ENCODE results near the gene C20orf96. TPM values are rescaled to one million over a fixed set of nuclear protein-coding genes. Genes with fewer than 3 reads are reported as not detected.
"Not testable (repeated sequence)": the region's sequence is repeated elsewhere in the genome, so short reads cannot be mapped to it uniquely, and the experiment has no call there.

Gene C20orf96
- total RNA-seq, 1 donor from 2014 or later: 8.8 TPM

DNA sequence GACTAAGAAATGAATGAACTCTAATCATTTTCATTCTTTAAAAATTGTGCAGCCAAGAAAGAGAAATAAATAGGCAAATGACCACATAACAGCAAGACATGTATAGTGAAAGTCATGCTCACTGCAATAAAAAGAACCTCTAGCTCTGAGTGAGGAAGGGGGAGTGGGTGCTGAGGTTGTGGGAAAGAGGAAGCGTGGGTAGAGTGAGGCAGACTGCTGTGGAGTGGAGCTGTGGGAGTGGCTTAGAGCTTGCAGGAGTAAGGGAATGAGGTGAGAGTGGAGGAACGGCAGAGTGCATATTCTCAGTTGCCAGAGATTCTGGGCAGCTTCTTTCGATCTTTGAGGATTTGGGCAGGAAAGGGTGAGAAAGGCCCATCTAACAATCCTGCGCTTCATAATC is 53.1 kb downstream of the C20orf96 start:
- Histone ChIP-seq H3K36me3 (no peaks in the 10 kb centered on the region), H3K9me3 (no peaks in the 10 kb centered on the region), H3K4me3 (peak overlapping the region; percentile 29), H3K27me3 (no peaks in the 10 kb centered on the region), H3K27ac (peak overlapping the region; percentile 42), H3K4me1 (peaks cover 9% of the 10 kb centered on the region)
- intact Hi-C loops (cut with DNase I): no loop called here
- ATAC-seq (peak; percentile 99), DNase-seq (peak; percentile 65)
- TF ChIP-seq, protein P1, sequence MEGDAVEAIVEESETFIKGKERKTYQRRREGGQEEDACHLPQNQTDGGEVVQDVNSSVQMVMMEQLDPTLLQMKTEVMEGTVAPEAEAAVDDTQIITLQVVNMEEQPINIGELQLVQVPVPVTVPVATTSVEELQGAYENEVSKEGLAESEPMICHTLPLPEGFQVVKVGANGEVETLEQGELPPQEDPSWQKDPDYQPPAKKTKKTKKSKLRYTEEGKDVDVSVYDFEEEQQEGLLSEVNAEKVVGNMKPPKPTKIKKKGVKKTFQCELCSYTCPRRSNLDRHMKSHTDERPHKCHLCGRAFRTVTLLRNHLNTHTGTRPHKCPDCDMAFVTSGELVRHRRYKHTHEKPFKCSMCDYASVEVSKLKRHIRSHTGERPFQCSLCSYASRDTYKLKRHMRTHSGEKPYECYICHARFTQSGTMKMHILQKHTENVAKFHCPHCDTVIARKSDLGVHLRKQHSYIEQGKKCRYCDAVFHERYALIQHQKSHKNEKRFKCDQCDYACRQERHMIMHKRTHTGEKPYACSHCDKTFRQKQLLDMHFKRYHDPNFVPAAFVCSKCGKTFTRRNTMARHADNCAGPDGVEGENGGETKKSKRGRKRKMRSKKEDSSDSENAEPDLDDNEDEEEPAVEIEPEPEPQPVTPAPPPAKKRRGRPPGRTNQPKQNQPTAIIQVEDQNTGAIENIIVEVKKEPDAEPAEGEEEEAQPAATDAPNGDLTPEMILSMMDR (IDR thresholded peaks at IDR 0.05): no peak

GRCh38 chr20:235891-236290 is 54.7 kb downstream of the C20orf96 start:
- Histone ChIP-seq H3K4me3 (no peak overlapping the region), H3K27me3 (no peaks in the 10 kb centered on the region), H3K27ac (no peak overlapping the region), H3K36me3 (no peaks in the 10 kb centered on the region), H3K4me1 (peaks cover 9% of the 10 kb centered on the region), H3K9me3 (no peaks in the 10 kb centered on the region)
- no peak for DNase-seq
- peak; percentile 77 for ATAC-seq
- TF ChIP-seq, protein P1 (IDR thresholded peaks at IDR 0.05): peak; percentile 18
- intact Hi-C loops (cut with DNase I): no loop called here

GRCh38 chr20:227439-228105 is 63.0 kb downstream of the C20orf96 start:
- DNase-seq (no peak), ATAC-seq (no peak)
- Histone ChIP-seq H3K36me3 (no peaks in the 10 kb centered on the region), H3K27ac (no peak overlapping the region), H3K4me3 (no peak overlapping the region), H3K9me3 (no peaks in the 10 kb centered on the region), H3K27me3 (no peaks in the 10 kb centered on the region), H3K4me1 (no peaks in the 10 kb centered on the region)
- intact Hi-C loops (cut with DNase I): no loop called here
- TF ChIP-seq, protein P1 (IDR thresholded peaks at IDR 0.05): no peak

GRCh38 chr20:226958-227357 is 63.6 kb downstream of the C20orf96 start, which contains the start of gene DEFB129:
TSS of gene DEFB129 (plus strand) at chr20:227258. CDS start at chr20:227289, 31 bp downstream.
- Histone ChIP-seq H3K4me3 (no peak within 1 kb of the TSS), H3K27me3 (peaks cover 5% of the 10 kb centered on the region), H3K36me3 (no peaks in the 10 kb centered on the region), H3K4me1 (no peaks in the 10 kb centered on the region), H3K9me3 (no peaks in the 10 kb centered on the region), H3K27ac (no peak within 1 kb of the TSS)
- ATAC-seq (no peak), DNase-seq (no peak)
- TF ChIP-seq, protein P1 (IDR thresholded peaks at IDR 0.05): no peak
- intact Hi-C loops (cut with DNase I): no loop called here

DNA sequence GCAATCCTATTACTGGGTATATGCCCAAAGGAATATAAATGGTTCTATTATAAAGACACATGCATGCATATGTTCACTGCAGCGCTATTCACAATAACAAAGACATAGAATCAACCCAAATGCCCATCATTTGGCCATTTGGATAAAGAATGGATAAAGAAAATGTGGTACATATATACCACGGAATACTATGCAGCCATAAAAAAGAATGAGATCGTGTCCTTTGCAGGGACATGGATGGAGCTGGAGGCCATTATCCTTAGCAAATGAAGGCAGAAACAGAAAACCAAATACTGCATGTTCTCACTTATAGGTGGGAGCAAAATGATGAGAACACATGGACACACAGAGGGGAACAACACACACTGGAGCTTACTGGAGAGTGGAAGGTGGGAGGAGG is 64.7 kb downstream of the C20orf96 start:
- ATAC-seq; H3K4me1 ChIP-seq; H3K9me3 ChIP-seq; H3K4me3 ChIP-seq; H3K27ac ChIP-seq; DNase-seq; intact Hi-C loops (cut with DNase I); H3K27me3 ChIP-seq; H3K36me3 ChIP-seq: not testable (repeated sequence)

- intact Hi-C loops (cut with DNase I): no loop called here
- ATAC-seq (no peak), DNase-seq (no peak)
- H3K36me3 ChIP-seq: no peaks in the 10 kb centered on the region
- H3K27ac ChIP-seq: no peak overlapping the region
- TF ChIP-seq, protein P1 (IDR thresholded peaks at IDR 0.05): no peak
- no peaks in the 10 kb centered on the region for H3K4me1 ChIP-seq
- no peaks in the 10 kb centered on the region for H3K9me3 ChIP-seq
- H3K4me3 ChIP-seq: no peak overlapping the region
- H3K27me3 ChIP-seq: peaks cover 22% of the 10 kb centered on the region
Measured at GRCh38 chr20:221258-221830, 69.2 kb downstream of the C20orf96 start.

Measured in upper lobe of right lung (tissue), 1 donor.